HCT116 (cell line): ENCODE results near the gene C1orf116.

Source experiments
- ATF3 ChIP-seq: IDR thresholded peaks from 2 replicates; pipeline ENCODE4 v1.6.1; 2012
- CTCF ChIP-seq, 3 experiments: fragments of 200-600 bp in 1 of 3; sonication (generic) in 1 of 3; IDR thresholded peaks in 2 of 3; conservative IDR thresholded peaks in 1 of 3; 2 replicates each; pipeline ENCODE4 v1.5.1; 2012 to 2017; ENCODE audit warnings: low read depth in 2 of 3, low read length in 2 of 3, antibody characterized with exemption in 1 of 3, borderline replicate concordance in 1 of 3, control low read depth in 1 of 3, mild to moderate bottlenecking in 1 of 3, mixed read lengths in 1 of 3, mixed run types in 1 of 3, moderate library complexity in 1 of 3; ENCODE audit not compliant: insufficient read depth in 1 of 3
- EZH2 ChIP-seq: fragments of 200-600 bp; sonication (generic); IDR thresholded peaks from 2 replicates; pipeline ENCODE4 v1.6.1; 2017; ENCODE audit warnings: antibody characterized with exemption, mixed run types
- EZH2phosphoT487 ChIP-seq: fragments of 200-600 bp; IDR thresholded peaks from 2 replicates; pipeline ENCODE4 v1.6.1; 2018; ENCODE audit warnings: antibody characterized with exemption, borderline replicate concordance
- MAX ChIP-seq: IDR thresholded peaks from 2 replicates; pipeline ENCODE4 v1.6.1; 2012
- POLR2A ChIP-seq: IDR thresholded peaks from 2 replicates; pipeline ENCODE4 v1.7.0; 2011; ENCODE audit warnings: borderline replicate concordance; ENCODE audit not compliant: insufficient read depth, insufficient read length; ENCODE audit errors: extremely low read depth
- POLR2AphosphoS5 ChIP-seq: IDR thresholded peaks from 2 replicates; pipeline ENCODE4 v1.6.1; 2011; ENCODE audit warnings: mild to moderate bottlenecking, low read depth, low read length, moderate library complexity
- RAD21 ChIP-seq: IDR thresholded peaks from 2 replicates; pipeline ENCODE4 v1.6.1; 2012; ENCODE audit warnings: low read depth, mild to moderate bottlenecking
- REST ChIP-seq: IDR thresholded peaks from 2 replicates; pipeline ENCODE4 v1.6.1; 2012; ENCODE audit warnings: low read depth
- SIN3A ChIP-seq: IDR thresholded peaks from 2 replicates; pipeline ENCODE4 v1.6.1; 2012; ENCODE audit warnings: low read depth
- SP1 ChIP-seq: IDR thresholded peaks from 2 replicates; pipeline ENCODE4 v1.6.1; 2012; ENCODE audit warnings: low read depth
- SRF ChIP-seq: IDR thresholded peaks from 2 replicates; pipeline ENCODE4 v1.6.1; 2012; ENCODE audit warnings: low read depth
- YY1 ChIP-seq: IDR thresholded peaks from 2 replicates; pipeline ENCODE4 v1.6.1; 2011; ENCODE audit warnings: low read length, low read depth, moderate library complexity, mild to moderate bottlenecking; ENCODE audit not compliant: insufficient replicate concordance; ENCODE audit errors: extremely low read depth
- ZBTB33 ChIP-seq: IDR thresholded peaks from 2 replicates; pipeline ENCODE4 v1.6.1; 2011; ENCODE audit warnings: mild to moderate bottlenecking, low read length, moderate library complexity; ENCODE audit not compliant: insufficient replicate concordance; ENCODE audit errors: extremely low read depth

GRCh38 chr1:206978259-206978658, 54.3 kb downstream of the C1orf116 start:
- TF ChIP-seq CTCF (IDR thresholded peaks at IDR 0.05 in 2 of 3, conservative IDR thresholded peaks at IDR 0.05 in 1 of 3; ENCODE audit: borderline replicate concordance in 1 of 3, insufficient read depth in 1 of 3, low read depth in 2 of 3, low read length in 2 of 3), result no peak
- no peak for TF ChIP-seq EZH2
- no peak for TF ChIP-seq SIN3A
- no peak for TF ChIP-seq EZH2phosphoT487
- no peak for TF ChIP-seq REST
- no peak for TF ChIP-seq YY1
- no peak for TF ChIP-seq ZBTB33
- no peak for TF ChIP-seq POLR2A
- no peak for TF ChIP-seq SP1
- no peak for TF ChIP-seq MAX
- TF ChIP-seq RAD21, result no peak
- TF ChIP-seq POLR2AphosphoS5, result no peak
- no peak for TF ChIP-seq SRF
- TF ChIP-seq ATF3, result no peak
